CD4-positive, alpha-beta T cell treated with Interleukin-4 for 1 hour (primary cell): ENCODE data around the gene SDC4.
"Not testable (repeated sequence)": the region's sequence is repeated elsewhere in the genome, so short reads cannot be mapped to it uniquely, and the experiment has no call there.

Experiments used
- DNase-seq, 2 donors: peaks; one replicate each; pipeline ENCODE4 v3.0.0-alpha.2; 2020 to 2022

The SDC4 gene

DNA sequence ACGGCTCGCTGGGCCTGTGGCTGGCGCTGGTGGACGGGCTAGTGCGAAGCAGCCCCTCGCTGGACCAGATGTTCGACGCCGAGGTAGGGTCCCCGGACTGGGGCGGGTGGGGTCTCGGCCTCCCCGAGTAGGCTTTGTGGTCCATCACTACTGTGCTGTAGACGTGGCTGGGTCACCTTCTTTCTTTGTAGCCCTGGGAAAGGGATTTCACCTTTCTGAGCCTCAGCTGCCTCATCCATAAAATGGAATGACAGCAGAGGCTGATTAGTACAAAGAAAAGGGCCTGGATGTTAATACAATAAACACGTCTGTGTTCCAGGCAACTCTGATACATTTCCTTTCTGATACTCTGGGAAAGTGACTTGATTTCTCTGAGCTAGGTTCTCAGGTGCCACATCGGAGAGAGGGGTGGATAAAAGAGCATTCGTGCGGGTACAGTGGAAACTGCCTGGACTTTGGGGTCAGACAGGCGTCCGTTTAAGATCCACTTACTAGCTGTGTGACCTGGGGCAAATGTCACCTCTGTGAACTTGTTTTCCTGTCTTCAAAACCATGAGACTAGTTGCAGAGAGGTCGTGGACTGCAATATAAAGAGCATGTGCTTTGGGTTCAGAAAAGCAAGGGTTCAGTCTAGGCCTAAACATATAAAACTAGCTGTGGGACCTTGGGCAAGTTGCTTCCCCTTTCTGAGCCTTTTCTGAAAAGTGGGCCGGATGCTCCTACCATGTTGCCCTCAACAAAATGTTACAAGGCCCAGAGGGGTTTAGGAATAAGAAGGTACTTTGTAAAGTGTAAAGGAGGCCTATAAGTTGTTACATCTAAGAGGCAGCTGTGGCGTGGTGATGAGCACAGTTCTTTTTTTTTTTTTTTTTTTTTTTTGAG lies 15.6 kb upstream of the SDC4 start:
- DNase-seq = no peak

DNA sequence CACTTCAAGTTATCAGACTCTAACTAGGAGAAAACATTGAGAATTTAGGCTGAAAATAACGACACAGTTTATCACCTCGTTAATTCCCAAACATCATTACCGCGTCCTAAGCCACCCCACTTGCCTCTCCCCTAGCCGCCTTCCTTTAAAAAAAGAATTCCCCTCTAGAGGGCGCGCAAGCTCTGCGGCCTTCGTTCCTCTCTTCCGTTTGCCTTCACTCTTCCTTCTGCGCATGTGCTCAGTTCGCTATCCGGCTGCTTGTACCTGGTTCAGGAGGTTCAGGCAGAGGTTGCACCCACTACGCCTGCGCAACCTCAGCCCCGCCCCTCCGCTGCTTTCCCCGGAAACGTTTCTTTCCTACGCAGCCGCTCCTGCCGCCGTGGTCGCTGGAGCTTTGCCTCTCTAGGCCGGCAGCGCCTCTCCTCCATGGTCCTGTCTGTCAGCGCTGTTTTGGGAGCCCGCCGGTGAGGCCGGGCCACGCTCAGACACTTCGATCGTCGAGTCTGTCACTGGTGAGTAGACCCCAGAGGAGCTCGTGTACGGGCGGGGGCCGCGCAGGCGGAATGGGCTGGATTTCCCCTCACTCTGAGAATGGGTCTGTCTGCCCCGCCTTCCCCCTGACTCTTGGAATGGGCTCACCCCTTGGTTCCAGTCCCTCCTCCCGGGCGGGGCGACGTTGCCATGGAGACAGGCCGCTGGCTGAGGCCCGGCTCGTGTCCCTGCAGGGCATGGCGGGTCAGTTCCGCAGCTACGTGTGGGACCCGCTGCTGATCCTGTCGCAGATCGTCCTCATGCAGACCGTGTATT lies 14.8 kb upstream of the SDC4 start, which contains the start of gene SYS1:
TSS of gene SYS1 (plus strand) at position 353 of the 807 bp plus-strand sequence. CDS start at position 729, 376 bp downstream.
- DNase-seq = peak; percentile 99

DNA sequence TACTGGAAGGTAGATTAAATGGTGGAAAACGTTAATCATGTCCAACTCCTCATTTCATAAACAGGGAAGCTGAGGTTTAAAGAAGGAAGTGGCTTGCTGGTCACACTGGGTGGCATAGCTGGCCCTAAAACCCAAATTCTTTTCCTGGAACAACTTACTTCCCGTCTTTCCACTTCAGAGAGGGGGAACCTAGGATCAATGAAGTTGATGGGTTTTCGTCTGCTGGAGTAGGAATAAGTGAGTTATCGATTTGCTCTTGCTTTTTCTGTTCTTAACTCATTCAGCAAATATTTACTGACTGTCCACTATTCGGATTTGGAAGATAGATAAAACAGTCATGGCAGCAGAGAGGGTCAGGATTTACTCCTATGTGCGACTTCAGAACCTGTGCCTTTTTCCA lies 13.6 kb upstream of the SDC4 start:
- DNase-seq = no peak

DNA sequence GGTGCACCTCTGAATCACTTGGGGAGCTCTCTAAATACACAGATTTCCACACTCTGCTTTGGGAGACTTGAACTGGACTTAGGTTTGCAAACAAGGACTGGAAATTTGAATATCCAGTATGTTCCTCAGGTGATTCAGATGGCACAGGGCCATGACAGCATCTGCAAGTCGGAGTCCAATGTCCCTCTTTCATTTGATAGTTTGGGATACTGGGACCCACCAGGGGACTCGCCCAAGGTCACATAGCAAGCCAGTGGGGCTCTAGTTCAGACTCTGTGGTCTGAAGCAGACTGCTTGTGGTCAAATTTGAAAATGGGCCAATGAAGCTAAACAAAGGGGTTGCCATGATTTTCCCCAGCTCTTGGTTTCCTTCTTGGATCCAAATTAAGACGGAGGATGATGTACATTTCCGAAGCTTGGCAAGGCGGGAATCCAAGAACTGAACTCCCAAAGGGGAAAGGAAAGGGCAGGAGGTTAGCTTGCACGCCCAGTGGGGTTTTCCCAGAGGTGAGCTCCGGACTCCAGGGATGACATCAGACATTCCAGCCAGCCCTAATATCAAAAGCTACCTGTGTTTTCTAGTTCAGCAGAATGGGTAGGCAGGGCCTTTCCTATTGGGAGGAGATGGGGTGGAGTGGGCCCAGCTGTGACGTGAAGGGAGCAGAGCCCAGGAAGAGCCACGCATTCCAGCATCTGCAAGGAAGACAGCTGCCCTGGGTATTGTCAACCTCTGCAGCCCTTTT lies 11.4 kb upstream of the SDC4 start:
- DNase-seq = no peak

DNA sequence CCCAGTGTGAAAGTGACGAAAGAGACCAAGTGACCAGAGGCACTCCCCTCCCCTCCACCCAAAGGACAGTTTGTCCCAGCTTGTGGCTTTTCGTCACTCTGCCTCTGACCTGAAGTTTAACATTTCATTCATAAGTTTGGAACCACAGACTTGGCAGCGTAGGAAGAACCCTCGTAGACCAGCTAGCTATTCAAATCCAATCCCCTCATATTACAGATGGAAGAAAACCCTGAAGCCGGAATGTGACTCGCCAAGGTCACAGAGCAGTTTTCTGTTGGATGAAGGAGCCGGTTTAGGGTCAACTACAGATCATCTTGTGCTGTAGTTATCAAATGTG lies 10.8 kb upstream of the SDC4 start:
- no peak for DNase-seq

DNA sequence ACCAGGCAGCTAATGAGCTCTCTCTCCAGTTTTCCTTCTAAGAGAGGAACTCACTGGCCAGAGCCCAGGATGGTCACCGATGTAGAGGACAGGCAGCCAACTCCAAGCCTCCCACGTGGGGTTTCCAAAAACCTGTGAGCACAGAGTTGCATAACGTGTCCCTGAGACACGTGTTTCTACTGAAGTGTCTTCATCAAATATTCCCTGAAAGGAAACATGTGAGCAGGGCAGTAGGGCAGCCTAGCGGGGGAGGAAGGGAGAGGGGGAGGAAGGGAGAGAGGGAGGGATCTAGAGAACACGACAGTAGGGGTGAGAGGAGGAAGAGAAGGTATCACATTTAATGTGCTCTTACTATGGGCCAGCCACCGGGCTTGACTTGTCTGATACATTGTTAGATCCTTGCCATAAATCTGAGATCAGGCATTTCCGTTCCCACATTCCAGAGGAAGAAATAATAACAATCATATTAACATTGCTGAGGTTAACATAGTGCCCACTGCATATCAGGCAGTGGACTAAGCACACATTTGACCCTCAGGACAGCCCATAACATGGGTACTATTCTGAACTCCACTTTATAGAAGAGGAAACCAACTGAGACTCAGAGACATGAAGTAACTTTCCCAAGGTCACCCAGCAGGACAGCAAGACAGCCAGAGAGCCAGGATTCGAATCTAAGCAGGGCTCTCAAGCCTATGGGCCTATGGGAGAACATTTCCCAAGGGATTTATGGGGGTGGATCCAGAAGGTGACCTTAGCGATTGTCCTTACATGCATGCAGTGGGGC lies 10.3 kb upstream of the SDC4 start:
- DNase-seq = peak in 1 of 2 donors; percentile 35

DNA sequence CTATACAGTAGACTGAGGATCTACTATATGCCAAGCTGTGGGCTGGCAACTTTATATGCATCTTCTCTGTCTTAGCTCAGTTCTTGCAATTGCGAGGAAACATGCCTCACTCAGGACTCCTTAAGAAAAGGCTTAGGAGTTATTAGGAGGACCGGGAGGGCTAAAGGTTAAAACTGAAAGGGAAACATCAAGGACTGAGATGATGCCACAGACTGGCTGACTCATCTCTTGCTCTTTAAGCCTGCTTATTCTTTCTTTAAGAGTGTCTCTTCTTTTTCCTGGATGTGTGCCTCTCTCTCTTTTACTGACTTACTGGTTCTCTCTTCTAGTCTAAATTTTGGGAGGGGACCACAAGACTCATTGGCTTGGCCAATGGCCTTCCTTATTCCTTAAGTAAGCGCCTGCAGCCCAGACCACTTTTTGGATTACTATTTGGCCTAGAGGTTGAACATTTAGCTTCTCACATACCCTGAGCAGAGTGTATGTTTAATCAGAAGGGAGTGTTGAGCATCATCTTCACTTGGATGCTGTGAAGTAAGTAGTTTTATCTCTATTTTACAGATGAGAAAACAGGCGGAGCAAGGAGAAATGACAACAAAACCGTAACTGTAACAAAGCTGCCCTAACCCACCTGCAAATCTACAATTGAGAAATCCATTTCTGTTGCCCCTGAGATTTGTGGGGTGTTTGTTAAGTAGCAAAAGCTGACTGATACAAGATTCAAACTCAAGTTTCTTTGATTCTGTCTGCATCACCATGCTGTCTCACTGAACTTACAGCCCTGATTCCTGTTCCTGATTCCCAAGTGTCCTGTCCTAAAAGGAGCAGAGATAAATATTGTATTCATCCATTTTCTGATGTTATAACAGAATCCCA lies 7.2 kb upstream of the SDC4 start:
- no peak for DNase-seq

DNA sequence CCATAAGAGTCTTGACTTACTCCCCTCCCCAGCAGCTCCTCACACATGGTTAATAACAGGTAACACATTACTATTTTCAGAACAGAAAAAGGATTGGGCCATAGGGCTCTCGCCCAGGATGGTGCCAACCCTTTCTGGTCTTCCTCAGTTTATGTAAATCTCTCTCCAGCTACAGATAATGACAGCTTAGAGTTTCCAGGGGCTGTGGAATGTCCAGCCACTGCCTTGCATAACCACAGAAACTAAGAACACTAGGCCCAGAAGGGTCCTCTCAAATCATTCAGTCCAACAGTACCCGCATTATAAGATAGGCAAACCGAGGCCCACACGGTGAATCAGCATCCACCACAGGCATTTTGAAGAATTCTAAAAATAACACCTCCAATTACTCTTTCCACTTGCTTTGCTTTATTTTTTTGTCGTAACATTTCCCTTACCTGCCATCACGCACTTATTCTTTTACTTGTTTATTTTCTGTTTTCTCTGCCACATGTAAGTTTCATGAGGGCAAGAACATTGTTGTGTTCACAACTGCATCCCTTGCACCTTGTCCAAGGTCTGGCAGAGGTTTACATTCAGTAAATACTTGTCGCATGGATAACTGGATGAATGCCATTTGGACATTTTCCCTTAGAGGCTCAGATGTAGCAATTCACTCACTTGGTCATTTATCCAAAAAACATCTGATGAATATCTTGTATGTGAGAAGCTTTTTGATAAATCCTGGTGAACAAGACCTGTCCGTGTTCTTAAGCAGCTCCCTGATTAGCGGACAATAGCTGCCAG lies 6.4 kb upstream of the SDC4 start:
- DNase-seq = no peak

DNA sequence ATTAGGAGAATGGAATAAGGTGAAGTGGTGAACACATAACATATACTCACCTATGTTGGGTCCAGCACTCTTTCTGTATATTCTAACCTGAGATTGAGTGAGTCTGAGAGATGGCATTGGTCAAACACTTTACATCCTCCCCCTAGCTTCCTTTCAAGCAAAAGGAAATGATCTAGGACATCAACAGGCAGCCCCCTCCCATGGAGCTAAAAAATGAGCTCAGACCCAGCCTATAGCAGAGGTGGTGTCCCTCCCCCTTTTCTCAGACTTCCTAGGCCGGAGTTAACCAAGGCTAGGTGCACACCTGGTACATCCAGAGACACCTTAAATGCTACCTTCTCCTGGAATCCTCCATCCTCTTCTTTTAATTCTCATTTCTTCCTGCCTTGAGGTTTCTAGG lies 5.5 kb upstream of the SDC4 start:
- DNase-seq = no peak

DNA sequence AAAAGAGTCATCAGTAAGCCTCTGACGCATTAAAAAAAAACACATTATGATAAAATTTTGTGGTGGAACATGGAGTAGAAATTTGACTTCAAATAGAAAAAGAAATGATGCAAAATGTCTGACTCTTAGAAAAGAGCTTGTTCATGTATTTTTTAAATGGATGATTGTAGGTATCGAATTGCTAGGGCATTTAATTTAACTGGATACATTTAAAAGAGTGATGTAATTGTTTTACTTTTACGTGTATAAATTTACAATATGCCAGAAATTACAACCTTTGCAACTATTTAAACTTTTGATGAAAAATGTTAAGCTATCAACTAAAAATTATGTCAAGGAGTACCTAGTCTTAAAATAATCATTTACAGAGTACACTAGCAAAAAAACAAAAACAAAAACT lies 4.5 kb upstream of the SDC4 start:
- DNase-seq = no peak

DNA sequence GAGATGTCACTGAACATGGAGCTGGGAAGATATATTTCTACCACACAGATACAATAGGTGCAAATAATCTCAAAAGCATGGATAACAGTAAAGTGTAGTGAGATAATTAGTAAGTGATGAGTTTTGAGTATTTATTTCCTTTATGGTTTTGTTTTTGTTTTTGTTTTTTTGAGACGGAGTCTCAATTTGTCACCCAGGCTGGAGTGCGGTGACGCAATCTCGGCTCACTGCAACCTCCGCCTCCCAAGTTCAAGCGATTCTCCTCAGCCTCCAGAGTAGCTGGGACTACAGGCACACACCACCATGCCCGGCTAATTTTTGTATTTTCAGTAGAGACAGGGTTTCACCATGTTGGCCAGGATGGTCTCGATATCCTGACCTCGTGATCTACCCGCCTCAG lies 2.6 kb upstream of the SDC4 start:
- not testable (repeated sequence) for DNase-seq

DNA sequence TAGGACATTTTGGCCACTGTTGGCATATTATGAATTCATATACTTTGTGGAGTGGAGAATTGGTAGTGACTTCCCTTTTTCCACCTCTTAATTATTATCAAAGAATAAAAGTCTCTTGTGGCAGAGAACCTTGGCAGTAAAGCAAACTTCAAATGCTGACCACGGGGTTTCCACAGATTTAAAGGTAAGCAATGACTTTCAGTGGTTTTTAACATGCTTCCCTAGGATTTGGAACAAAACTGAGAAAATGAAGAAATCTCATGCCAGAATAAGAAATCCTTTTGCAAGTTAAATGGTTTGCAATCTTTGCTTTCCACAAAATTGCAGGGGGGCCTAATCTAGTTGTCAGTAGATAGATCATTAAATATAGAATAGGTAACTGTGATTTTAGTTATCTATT lies 2.0 kb upstream of the SDC4 start:
- DNase-seq = no peak

DNA sequence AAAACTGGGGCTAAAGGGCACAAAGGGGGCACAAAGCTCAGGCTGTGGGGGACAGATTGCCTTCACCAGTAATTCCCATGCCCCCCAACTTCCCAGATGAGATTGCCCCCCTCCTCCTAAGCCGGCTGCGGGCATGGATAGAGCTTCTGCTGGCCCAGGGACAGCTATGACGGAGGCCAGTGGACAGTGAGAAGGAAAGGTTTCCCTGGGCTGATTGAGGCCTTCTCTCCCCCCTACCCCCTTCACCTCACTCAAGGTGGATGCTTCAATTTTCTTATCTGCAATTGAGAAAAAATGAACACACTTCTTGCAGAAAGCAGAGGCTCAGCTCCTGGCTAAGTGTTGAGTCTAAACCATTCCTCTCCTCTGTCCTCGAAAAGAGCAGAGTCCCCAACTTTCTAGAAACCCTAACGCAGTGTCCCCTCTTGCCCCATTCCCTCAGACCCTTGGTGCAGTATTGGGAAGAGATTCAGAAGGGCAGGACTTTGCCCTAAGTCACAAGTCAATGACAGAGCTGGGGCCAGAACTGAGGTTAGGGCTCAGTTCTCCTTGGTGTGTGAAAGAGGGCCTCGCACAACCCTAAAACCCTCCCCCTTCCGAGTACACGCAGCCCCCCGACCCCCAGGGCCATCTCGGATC lies 808 bp downstream of the SDC4 start:
- no peak for DNase-seq

DNA sequence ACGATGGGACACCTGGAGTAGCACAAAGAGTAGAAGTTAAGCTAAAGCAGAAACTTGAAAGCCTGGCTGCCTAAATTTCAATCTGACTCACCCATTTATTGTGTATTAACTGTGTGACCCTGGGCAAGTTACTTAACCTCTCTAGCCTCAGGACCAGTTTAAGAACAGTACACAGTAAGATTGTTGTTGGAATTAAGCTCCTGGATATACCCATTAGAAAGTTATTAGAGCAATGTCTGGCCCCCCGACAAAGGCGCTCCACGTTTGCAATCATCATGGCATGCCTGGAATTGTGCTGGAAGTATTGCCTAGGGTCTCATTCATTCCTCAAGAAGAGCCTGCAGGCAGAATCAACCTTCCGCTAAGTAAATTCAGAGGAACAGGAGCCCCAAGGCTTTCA lies 1.4 kb downstream of the SDC4 start:
- DNase-seq = no peak

DNA sequence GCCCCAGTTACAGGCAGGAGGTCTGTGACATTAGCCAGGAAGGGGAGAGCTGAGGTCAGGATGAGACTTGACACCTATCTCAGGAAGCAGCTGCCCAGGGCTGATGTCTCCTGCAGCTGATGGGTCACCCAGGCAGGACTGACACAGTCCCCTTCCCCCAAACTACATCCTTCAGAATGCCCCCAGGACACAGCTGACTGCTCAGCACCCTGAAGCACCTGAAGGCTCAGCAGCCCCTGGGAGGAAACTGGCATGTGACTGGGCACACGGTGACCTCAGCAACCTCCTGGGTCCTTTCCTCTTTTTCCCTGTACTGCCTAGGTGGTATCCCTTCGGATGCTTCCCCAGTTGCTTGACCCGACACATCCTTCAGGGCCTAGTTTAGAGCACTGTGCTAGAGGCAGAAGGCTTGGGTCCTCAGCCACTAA lies 1.9 kb downstream of the SDC4 start:
- no peak for DNase-seq

DNA sequence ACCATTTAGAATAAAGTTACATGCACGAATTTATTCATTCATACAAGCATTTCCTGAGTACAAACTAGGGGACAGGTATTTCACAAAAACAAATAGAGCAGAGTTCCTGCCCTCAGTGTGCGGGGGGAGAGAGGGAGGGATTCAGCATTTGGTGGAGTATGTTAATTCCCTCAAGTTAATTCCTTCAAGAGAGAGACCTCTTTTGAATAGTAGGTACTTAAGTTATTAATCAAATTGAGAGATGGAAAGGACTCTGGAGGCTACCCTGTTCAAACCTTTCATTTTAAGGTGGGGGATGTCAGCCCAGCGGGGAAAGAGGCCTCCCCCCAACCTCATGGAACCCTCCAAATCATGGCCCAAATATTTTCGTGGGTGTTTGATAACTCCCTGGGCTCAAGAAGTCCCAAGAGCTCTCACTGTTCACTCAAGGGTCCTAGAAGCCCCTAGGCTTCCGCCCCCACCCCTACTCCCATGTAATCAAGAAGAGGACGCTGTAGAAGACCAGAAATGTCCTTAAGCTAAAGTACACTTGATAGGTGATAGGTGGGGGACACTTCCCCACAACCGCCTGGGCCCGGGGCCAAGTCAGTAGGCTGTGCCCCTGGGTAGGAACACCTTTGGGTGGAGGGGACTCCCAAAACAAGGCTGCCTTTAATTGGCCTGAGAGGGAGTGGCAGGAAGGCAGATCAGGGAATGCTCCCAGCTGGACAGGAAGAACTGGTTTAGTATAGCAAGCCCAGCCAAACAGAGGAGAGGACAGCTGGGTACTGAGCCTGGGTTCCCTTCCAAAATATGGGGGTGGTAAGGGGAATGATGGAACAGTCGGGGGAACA lies 2.9 kb downstream of the SDC4 start:
- no peak for DNase-seq

DNA sequence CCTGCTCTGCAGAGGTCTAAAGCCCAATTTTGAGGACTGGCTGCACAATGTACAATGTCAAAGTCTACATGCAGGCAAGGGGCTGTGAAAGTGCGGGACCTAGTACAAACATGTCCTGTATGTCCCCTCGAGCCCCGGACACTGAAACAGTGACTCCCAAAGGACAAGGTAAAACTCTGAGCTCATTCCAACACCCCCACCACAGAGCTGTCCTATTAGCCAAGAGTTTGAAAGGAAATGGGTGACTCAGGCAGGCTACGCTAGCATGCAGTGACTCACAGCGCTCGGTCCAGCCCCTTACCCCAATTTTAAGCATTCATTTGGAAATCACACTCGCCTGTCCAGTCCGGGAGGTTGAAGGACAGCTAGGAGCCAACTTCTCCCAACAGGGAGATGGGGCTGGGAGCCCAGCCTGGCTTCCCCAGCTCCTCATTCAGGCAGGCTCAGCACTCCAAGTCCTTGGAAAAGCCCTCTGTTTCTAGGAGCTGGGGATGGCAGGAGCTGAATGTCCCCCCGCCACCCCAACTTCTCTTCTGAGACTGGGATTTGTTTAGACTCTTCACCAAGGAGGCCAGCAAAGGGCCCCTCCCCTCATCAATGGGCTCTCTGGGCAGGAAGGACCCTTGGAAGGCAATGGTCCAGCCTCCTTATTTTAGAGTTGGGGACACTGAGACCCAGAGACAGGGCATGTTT lies 3.9 kb downstream of the SDC4 start:
- DNase-seq = peak in 1 of 2 donors; percentile 58

DNA sequence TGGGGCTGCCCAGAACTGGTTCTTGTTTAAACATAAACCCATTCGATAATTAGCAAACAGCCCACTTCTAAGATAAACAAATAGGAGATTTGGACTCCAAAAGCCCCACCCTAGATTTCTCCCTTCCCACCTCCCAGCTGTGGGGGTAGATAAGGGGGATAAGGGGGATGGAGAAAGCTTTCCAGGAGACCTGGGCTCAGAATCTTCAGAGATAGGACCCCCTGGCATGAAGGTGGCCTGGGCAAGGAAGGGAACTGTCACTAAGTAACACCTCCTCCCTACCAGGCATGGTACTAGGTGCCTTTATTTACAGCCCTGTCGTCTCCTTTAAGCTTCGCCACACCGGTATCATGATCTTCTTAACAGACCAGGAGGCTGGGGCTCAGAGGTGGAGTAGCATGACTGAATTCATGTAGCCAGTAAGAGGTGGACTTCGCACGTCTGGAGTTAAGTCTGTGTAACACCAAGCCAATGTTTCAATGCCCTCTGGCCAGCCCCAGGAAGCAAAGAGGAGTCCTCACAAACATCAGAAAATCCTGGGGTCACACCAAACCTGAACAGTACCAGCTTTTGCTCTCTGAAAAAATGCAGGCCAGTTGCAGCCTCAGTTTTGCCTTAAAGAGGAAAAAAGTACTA lies 4.6 kb downstream of the SDC4 start:
- no peak for DNase-seq
